Inferior parietal cortex (tissue), 1 donor: ENCODE data around the gene C1QL2.

Source experiments
- DNase-seq: peaks from one replicate; pipeline ENCODE4 v3.0.0-alpha.2; 2016; ENCODE audit errors: extremely low spot score

C1QL2 gene

DNA sequence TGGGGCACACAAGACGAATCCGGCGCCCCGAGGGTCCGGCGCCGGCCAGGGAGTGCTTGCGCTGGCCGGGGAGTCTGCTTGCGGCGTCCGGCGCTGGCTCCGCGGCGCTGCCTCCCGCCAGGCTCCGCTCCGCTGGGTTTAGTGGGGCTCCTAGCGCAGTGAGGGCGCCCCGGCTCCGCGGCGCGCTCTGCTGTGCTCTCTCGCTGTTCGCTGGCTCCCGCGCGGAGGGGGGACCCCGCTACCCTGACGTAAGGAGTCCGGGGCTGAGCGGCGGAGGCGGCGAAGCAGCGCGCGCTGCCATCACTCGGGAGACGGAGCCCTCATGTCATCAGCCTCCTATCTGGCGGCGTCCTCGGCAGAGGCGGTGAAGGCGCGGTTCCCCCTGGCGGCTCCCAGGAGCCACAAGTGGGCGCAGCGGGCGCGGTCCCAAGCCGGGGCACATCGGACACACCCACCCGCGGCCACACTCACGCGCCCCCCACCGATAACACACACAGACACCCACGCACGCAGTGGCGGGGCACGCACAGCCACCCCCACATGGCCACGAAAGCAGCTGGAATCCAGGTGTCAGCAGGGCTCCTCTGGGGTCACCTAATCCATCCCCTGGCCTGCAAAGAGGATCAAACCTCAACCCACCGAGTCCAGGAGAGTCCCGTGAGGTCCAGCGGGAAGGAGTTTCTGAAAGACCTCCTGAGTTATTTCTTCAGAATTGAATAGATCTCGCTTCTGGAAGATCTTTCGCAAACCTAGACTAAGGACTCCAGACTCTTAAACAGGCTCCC, at the start of gene C1QL2:
C1QL2 (minus strand) TSS at position 189 of the 785 bp plus-strand sequence. CDS start 482 bp downstream, outside the sequence.
- no peak for DNase-seq

GRCh38 chr2:119207447-119207846, 48.9 kb upstream of the C1QL2 start:
- DNase-seq, result no peak

DNA sequence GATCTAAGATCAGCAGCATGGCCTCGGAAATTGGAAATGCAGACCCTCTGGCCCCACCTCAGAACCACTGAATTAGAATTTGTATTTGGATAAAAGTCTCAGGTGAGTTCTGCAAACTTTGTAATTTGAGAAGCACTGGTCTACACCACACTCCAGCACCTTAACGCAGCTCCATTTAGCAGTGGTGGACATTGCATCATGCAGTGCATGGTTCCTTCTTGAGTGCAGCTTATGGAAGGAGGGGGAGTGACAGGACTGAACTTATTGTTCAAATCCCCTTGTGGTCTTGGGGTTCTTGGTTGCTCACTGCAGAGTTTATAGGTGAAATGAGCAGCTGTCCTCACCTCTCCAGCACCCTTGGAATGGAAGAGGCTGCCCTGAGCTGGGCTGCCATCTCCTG, 47.6 kb upstream of the C1QL2 start:
- DNase-seq, result no peak

DNA sequence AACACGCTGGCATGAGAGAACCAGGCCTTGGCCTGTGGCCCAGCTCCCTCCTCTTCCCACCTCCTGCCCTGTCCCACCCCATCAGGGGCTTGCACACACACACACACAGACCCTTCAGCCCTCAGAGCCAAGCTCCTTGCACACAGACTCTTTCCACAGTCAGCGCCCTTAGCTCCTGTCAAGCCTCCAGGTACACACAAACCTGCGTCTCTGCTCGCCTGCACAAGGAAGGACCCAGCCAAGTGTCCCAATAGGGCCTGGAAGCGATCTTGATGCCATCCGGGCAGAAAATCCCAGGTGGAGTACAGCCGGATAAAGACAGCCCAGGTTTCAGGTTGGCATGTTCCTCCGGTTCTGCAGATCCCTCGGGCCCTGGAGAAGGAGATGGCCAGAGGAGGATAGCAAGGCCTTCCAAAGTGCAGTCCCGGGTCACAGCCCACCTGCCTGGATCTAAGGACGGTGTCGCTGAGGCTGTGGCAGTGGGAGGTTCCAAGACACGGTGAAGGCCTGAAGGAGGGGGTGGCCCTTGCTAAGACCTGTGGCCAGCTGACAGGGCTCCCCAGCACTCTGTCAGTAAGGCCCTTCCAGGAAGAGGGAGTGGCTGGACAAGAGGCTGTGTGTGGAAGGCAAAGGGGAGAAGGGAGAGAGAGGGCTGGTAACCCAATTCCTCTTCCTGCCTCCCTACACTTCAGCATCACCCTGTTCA, 46.6 kb upstream of the C1QL2 start:
- DNase-seq, result no peak

DNA sequence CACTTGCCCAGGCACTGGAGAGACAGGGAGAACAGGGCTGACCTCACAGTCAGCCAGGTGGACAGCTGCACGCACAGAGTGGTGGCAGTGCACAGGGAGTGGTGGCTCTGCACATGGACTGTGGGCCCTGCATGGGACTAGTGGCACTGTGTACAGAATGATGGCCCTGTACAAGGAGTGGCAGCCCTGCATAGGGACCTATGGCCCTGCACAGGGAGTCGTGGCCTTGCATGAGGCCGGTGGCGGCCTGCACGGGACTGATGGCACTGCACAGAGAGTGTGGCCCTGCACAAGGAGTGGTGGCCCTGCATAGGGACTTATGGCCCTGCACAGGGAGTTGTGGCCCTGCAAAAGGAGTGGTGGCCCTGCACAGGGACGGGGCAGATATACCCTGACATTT, 46.0 kb upstream of the C1QL2 start:
- no peak for DNase-seq

DNA sequence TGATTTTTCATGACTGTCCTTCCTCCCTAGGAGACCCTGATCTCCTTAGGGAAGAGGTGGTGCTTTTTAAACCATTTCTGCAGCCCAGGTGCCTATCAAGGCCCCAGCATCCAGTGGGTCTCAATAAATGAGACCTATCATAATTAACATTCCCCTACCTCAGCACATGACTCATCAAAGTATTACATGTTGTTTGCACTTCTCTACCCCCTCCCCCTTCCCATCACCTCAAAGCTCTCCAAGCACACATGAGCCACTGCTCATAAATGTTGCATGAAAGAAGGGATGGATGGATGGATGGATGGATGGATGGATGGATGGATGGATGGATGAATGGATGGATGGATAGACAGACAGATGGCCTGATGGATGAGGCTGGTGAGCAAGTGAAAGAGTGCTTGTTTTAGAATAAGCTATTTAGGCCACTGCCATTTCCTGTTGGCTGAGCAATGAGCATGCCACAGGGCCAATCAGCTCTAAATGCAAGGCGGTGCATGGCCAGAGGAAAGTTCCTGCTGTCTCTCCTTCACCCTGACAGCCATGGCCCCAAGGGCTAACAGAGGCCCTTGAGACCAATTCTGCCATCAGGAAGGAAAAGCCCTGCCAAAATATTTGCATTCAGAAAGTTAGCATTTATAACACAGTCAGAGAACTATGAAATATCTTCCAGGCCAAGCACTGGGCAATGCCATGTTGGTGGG, 44.2 kb upstream of the C1QL2 start:
- DNase-seq, result no peak

DNA sequence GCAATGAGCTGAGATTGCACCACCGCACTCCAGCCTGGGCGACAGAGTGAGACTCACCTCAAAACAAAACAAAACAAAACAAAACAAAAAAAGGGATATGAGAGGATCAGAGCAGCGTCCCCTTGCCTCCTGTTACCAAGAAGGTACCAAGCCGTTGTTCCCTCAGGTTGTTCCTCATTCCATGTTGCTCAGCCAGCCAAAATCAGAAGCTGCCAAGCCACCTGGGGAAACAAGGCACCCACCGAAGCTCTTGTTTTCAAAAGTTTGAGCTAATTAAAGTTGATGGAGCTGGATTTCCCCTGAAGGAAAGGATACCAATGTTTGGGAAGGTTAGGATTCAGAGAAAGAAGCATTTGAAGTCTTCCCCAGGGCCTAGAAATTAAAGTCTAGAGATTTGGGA, 43.3 kb upstream of the C1QL2 start:
- DNase-seq, result no peak

- no peak for DNase-seq
These were observed 39.8 kb upstream of the C1QL2 start for GRCh38 chr2:119198240-119198840.

DNA sequence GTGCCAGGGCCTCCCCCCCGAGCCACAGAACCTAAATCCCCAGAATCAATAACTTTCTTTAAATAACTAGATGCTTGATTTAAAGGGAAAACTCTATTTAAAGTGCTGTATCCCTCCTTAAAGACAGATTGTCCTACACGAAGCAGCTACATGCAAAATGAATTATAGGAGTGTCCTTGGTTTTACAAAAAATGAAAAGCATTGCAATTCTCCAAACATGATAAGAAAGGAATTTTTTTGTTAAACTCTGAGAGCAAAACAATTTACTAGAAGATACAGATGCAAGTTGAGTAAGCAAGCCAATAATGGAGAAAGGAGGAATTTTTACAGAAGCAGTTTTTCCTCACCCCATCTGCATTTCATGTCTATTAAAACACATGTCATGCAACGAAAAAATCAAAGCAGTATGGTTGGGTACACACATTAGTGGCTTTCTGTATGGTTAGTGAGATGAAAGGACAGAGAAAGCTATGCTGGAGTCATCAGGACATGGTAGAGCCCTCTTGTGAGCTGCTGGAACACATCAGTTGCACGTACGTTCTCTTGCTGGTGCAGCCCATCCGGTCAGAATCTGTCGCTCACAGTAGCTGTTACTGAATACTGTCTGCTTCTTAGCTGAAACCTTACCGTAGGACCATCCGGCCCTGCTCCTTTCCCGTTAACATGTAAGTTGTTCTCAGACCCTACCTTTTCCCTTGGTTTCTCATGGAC, 39.1 kb upstream of the C1QL2 start:
- DNase-seq, result no peak

DNA sequence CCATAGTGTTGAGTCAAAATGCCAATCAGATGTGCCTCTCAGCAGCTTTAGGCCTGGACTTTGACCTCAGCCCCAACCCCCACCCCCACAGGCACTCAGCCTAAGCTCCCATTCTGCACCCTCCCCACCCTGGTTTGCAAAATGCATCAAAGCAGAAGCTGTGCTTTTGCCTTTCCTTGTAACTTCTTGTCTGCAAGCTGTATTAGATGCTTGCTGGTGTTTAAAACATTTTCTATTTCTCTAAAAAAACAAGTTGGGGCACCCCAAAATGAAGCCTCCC, 38.5 kb upstream of the C1QL2 start:
- no peak for DNase-seq

GRCh38 chr2:119196301-119197125, 38.0 kb upstream of the C1QL2 start:
- no peak for DNase-seq

DNA sequence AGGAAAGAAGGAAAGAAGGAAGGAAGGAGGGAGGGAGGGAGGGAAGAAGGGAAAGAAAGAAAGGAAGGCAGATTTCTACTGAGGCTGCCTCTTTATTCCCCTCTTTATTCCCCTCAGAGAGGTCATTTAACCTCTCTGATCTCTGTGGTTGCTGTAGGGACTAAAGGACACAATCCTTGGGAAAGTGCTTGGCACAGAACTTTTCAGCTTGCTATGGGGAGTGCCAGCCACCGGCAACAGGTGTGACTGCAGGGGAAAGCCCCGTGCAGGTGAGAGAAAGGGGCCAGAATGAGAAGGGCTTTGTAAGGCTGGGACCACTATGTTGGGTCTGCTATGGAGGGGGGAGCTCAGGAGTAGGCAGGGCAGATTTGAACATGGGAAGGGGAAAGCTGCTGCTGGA, 37.3 kb upstream of the C1QL2 start:
- no peak for DNase-seq

- DNase-seq, result no peak
These were observed 36.5 kb upstream of the C1QL2 start for GRCh38 chr2:119195001-119195400.

DNA sequence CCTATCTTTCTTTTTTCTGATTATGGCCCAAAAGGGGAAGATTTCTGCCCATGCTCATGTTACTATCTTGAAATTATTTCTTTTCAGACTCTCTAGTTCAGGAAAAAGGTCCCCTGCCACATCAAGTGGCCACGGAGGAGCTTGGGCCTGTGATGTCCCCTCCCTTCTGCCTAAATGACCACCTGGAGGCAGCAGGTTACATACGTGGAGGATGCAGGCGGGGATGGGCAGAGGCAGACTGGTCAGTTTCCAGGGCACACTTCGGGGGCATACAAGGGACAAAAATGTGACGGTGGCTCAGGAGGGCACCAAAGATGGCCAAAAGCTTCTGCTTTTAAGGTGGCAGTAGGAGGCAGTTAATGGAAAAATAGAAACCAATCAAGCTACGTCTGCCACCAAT, 34.3 kb upstream of the C1QL2 start:
- DNase-seq, result no peak

- DNase-seq, result no peak
These were observed 32.0 kb upstream of the C1QL2 start for GRCh38 chr2:119190321-119191111.

- DNase-seq, result no peak
These were observed 26.0 kb upstream of the C1QL2 start for GRCh38 chr2:119184512-119184911.

DNA sequence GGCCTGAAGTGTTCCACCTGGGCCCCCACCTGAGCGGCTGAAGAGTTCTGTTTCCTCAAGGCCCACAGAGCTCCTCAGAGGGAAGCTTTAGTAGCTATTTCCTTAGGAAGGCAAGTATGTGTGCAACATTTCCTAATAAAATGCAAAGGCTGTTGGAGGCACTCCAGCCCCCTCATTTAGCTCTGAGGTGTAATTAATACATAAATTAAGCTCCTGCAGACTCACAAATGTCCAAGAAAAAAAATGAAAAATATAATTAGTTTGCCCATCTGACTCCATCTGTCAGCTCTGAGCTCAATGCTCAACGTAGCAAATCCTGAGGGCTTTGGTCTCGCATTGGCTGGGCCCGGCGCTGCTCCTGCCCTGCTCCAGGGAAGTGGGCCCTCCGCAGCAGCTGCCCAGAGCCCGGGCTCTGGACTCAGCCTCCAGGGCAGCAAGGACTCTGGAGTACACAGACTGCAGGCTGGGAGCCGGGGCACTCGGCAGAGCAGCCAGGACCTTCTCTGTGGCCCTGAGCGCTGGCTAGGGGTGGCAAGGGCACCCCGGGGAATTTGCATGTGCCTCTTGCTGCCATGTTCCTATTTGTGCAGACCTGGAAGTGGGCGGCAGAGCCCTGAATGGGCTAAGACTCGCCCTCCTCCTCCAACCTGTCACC, 23.4 kb upstream of the C1QL2 start:
- DNase-seq, result no peak

GRCh38 chr2:119181391-119181790, 22.8 kb upstream of the C1QL2 start:
- no peak for DNase-seq

DNA sequence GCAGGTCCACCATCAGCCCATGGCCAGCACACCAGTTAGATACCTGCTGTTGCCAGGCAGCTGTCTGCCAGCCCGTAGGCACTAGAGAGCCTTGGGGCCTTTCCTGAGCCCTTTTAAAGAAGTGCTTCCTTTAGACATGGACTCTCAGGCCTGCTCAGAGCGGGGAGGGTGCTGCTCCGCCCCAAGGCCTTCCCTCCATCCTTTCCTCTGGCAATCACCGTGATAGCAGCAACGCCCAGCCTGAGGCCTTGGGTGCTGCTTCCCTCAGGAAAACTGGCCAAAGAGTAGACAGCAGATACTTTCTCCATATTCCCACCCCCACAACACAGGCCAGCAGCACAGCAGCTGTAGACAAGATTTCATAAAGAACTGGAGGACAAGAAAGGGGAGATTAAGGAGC, 22.3 kb upstream of the C1QL2 start:
- DNase-seq, result no peak

DNA sequence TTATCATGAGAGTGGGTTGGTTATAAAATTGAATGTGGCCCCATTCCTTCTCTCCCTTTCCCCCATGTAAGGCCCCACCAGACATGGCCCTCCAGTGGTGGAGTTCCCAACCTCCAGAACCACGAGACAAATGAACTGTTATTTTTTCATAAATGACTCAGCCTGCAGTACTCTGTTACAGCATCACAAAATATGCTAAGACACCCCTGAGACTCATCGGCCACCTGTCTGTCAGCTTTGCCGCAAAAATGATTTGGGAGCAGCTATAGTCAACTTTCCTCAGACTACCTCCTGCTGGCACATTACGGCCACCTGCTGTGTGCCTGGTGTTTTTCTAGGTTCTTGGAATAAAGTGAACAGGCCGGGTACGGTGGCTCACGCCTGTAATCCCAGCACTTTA, 21.4 kb upstream of the C1QL2 start:
- DNase-seq, result no peak
